Right renal cortex interstitium (tissue), 3 donors: Measurements from ENCODE around the gene FOXO6. TPM values are rescaled to one million over a fixed set of nuclear protein-coding genes. Genes with fewer than 3 reads are reported as not detected.

Experiments
- DNase-seq, 3 donors: peaks; one replicate each; pipeline ENCODE4 v3.0.0-alpha.2; 2013; ENCODE audit warnings: low read depth in 3 of 3, low spot score in 2 of 3
- polyA plus RNA-seq, 3 donors: library from polyadenylated mRNA; unstranded; fragments of 120-200 nt; gene quantifications; one replicate each; pipeline ENCODE4 v1.2.1, GENCODE V29; 2013; ENCODE audit not compliant: insufficient read length in 3 of 3

Gene FOXO6
- polyA plus RNA-seq, 3 donors = 1.2 to 2.1 (median 1.5) TPM

GRCh38 chr1:41397020-41397419 is 35.8 kb downstream of the FOXO6 start:
- DNase-seq = no peak

- no peak for DNase-seq
Observed at GRCh38 chr1:41397753-41398330, 36.6 kb downstream of the FOXO6 start.

GRCh38 chr1:41399145-41399795 is 38.0 kb downstream of the FOXO6 start:
- no peak for DNase-seq

- DNase-seq = no peak
Observed at GRCh38 chr1:41400225-41400624, 39.0 kb downstream of the FOXO6 start.

- DNase-seq = no peak
Observed at GRCh38 chr1:41401899-41402298, 40.7 kb downstream of the FOXO6 start.

- DNase-seq = no peak
Observed at GRCh38 chr1:41404308-41404761, 43.1 kb downstream of the FOXO6 start.

- DNase-seq = no peak
Observed at GRCh38 chr1:41407664-41408252, 46.5 kb downstream of the FOXO6 start.

- DNase-seq = no peak
Observed at GRCh38 chr1:41408691-41409090, 47.5 kb downstream of the FOXO6 start.

- no peak for DNase-seq
Observed at GRCh38 chr1:41409825-41410224, 48.6 kb downstream of the FOXO6 start.

- no peak for DNase-seq
Observed at GRCh38 chr1:41410462-41410861, 49.2 kb downstream of the FOXO6 start.

GRCh38 chr1:41411229-41411628 is 50.0 kb downstream of the FOXO6 start:
- no peak for DNase-seq

- DNase-seq = no peak
Observed at GRCh38 chr1:41412748-41413147, 51.5 kb downstream of the FOXO6 start.

- DNase-seq = no peak
Observed at GRCh38 chr1:41413748-41414281, 52.6 kb downstream of the FOXO6 start.

- no peak for DNase-seq
Observed at GRCh38 chr1:41414296-41414695, 53.1 kb downstream of the FOXO6 start.

GRCh38 chr1:41414716-41415306 is 53.6 kb downstream of the FOXO6 start:
- DNase-seq = no peak

GRCh38 chr1:41416081-41416480 is 54.8 kb downstream of the FOXO6 start:
- no peak for DNase-seq

GRCh38 chr1:41416552-41417334 is 55.5 kb downstream of the FOXO6 start:
- peak in 1 of 3 donors; percentile 33 for DNase-seq

- DNase-seq = no peak
Observed at GRCh38 chr1:41417335-41417682, 56.1 kb downstream of the FOXO6 start.

- no peak for DNase-seq
Observed at GRCh38 chr1:41417746-41418145, 56.5 kb downstream of the FOXO6 start.

GRCh38 chr1:41418857-41419583 is 57.8 kb downstream of the FOXO6 start:
- DNase-seq = no peak
